B cell (primary cell): ENCODE results near the gene FGFR2. TPM values are rescaled to one million over a fixed set of nuclear protein-coding genes. Genes with fewer than 3 reads are reported as not detected.
"Not testable (repeated sequence)": the region's sequence is repeated elsewhere in the genome, so short reads cannot be mapped to it uniquely, and the experiment has no call there.

Experiments used
- ATAC-seq: fragments of 200-7000 bp; cut with Tn5 transposase; one replicate; pipeline ENCODE4 v1.10.0; 2021; ENCODE audit warnings: low read depth, mild to moderate bottlenecking, moderate number of reproducible peaks, moderate library complexity
- CTCF ChIA-PET: fragments of 350-600 bp; sonication (Branson Sonifier 250); formaldehyde crosslinking; loops from one replicate; lab custom pipeline; 2021; ENCODE audit warnings: antibody characterized with exemption, inconsistent platforms; lab: Charles Lee
- POLR2A ChIA-PET: fragments of 350-600 bp; sonication (Branson Sonifier 250); formaldehyde crosslinking; loops from one replicate; lab custom pipeline; 2021; ENCODE audit warnings: antibody characterized with exemption; lab: Charles Lee
- DNase-seq: peaks from one replicate; pipeline ENCODE4 v3.0.0; 2013
- H2AFZ ChIP-seq: 2 replicates; pipeline ENCODE4 v1.6.1; 2012; ENCODE audit warnings: mild to moderate bottlenecking, low read depth, low read length; ENCODE audit not compliant: insufficient read depth, poor library complexity, severe bottlenecking
- H3K27ac ChIP-seq, 2 donors: 1 replicate in 1 of 2; 2 replicates in 1 of 2; pipeline ENCODE4 v1.5.1; 2012 to 2013; ENCODE audit warnings: low read length in 2 of 2, mild to moderate bottlenecking in 2 of 2, moderate library complexity in 1 of 2
- H3K27me3 ChIP-seq, 4 experiments: fragments of 200-600 bp in 1 of 4; sonication (generic) in 1 of 4; replicated peaks in 1 of 4; 1 replicate in 2 of 4; 2 replicates in 2 of 4; pipeline versions ENCODE4 v1.6.1 to v1.7.0; 2013 to 2016; ENCODE audit warnings: low read length in 3 of 4, mild to moderate bottlenecking in 2 of 4, mixed read lengths in 1 of 4, moderate library complexity in 1 of 4; ENCODE audit not compliant: insufficient read depth in 4 of 4, control insufficient read depth in 3 of 4; ENCODE audit errors: control extremely low read depth in 1 of 4
- H3K36me3 ChIP-seq, 2 experiments: replicated peaks in 1 of 2; 1 replicate in 1 of 2; 2 replicates in 1 of 2; pipeline versions ENCODE4 v1.6.1 to v1.7.1; 2013; ENCODE audit warnings: low read length in 1 of 2; ENCODE audit not compliant: insufficient read depth in 2 of 2, control insufficient read depth in 1 of 2; ENCODE audit errors: control extremely low read depth in 1 of 2, extremely low read depth in 1 of 2
- H3K4me1 ChIP-seq, 2 donors: fragments of 200-600 bp in 1 of 2; sonication (generic) in 1 of 2; 1 replicate in 1 of 2; 2 replicates in 1 of 2; pipeline versions ENCODE4 v1.5.1 to v1.6.1; 2013 to 2017; ENCODE audit warnings: low read length in 2 of 2; ENCODE audit not compliant: control insufficient read depth in 2 of 2, insufficient read depth in 2 of 2
- H3K4me2 ChIP-seq: replicated peaks from 2 replicates; pipeline ENCODE3; 2012; ENCODE audit warnings: mild to moderate bottlenecking, low read depth, low read length; ENCODE audit not compliant: poor library complexity, severe bottlenecking
- H3K4me3 ChIP-seq, 5 experiments: fragments of 200-600 bp in 1 of 5; sonication (generic) in 1 of 5; 1 replicate in 3 of 5; 2 replicates in 2 of 5; pipeline versions ENCODE4 v1.5.1 to v1.7.0; 2011 to 2016; ENCODE audit warnings: low read length in 4 of 5, mild to moderate bottlenecking in 4 of 5, low read depth in 2 of 5, control low read depth in 1 of 5, moderate library complexity in 1 of 5; ENCODE audit not compliant: insufficient read depth in 1 of 5; ENCODE audit errors: control extremely low read depth in 1 of 5, extremely low read depth in 1 of 5
- H3K79me2 ChIP-seq: fragments of 200-600 bp; sonication (generic); one replicate; pipeline ENCODE4 v1.6.0; 2016; ENCODE audit warnings: low read length; ENCODE audit not compliant: control insufficient read depth, insufficient read depth
- H3K9ac ChIP-seq: fragments of 200-600 bp; sonication (generic); 2 replicates; pipeline ENCODE4 v1.6.1; 2017; ENCODE audit warnings: mild to moderate bottlenecking, low read length, moderate library complexity
- H3K9me3 ChIP-seq, 3 donors: one replicate each; pipeline versions ENCODE4 v1.6.1 to v1.7.1; 2013; ENCODE audit warnings: low read length in 2 of 3; ENCODE audit not compliant: control insufficient read depth in 2 of 3, insufficient read depth in 1 of 3; ENCODE audit errors: control extremely low read depth in 1 of 3
- H4K20me1 ChIP-seq: 2 replicates; pipeline ENCODE4 v1.6.0; 2012; ENCODE audit warnings: mild to moderate bottlenecking, low read length; ENCODE audit not compliant: insufficient read depth, control insufficient read depth, poor library complexity, severe bottlenecking
- H3K27ac Mint-ChIP-seq: one replicate; pipeline ENCODE4 v1.8.0; 2021; ENCODE audit warnings: mixed read lengths
- H3K27me3 Mint-ChIP-seq: one replicate; pipeline ENCODE4 v1.8.0; 2021; ENCODE audit warnings: mixed read lengths
- H3K4me1 Mint-ChIP-seq: one replicate; pipeline ENCODE4 v1.8.0; 2021; ENCODE audit warnings: mixed read lengths
- H3K4me3 Mint-ChIP-seq: one replicate; pipeline ENCODE4 v1.8.0; 2021; ENCODE audit warnings: mixed read lengths
- H3K9me3 Mint-ChIP-seq: one replicate; pipeline ENCODE4 v1.8.0; 2022; ENCODE audit warnings: mixed read lengths; ENCODE audit not compliant: insufficient read depth
- EZH2 ChIP-seq: IDR thresholded peaks from 2 replicates; pipeline ENCODE4 v1.6.1; 2012; ENCODE audit warnings: borderline replicate concordance, low read depth, mild to moderate bottlenecking, moderate library complexity, low read length; ENCODE audit not compliant: insufficient read depth, poor library complexity, severe bottlenecking
- WGBS: methylation state at CpG from one replicate; pipeline ENCODE4 v1.1.5; 2013; ENCODE audit warnings: missing lambda C conversion rate; ENCODE audit not compliant: insufficient coverage; 5-methylcytosine and 5-hydroxymethylcytosine counted together
- intact Hi-C: fragments of 100-400 bp; cut with micrococcal nuclease; formaldehyde crosslinking; loops from one replicate; pipeline ENCODE4 v1.10.0; 2022
- polyA plus RNA-seq: library from polyadenylated mRNA; depleted of rRNA; stranded (reverse); fragments of >200 nt; gene quantifications from 2 replicates; pipeline ENCODE4 v1.2.3, GENCODE V29; 2012
- total RNA-seq, 2 donors: library from RNA; stranded (reverse); fragments of 120-200 nt in 1 of 2; gene quantifications; 1 replicate in 1 of 2; 2 replicates in 1 of 2; pipeline versions ENCODE4 v1.2.3 to v1.2.4, GENCODE V29; 2013 to 2022
- TF ChIP-seq, protein P1 (sequence below): fragments of 200-600 bp; IDR thresholded peaks from one replicate; pipeline ENCODE4 v1.8.0; 2022; ENCODE audit warnings: antibody characterized with exemption, mild to moderate bottlenecking

The FGFR2 gene
- total and polyA plus RNA-seq, 2 donors (not counting 1 experiment from before 2014, with no cell fraction given) = not detected

GRCh38 chr10:121521794-121522556, 76.3 kb downstream of the FGFR2 start:
- no peaks in the 10 kb centered on the region for H3K27me3 ChIP-seq
- H4K20me1 ChIP-seq = no peaks in the 10 kb centered on the region
- peaks cover 0 to 3% (median 0%) of the 10 kb centered on the region in 3 donors for H3K9me3 ChIP-seq
- no peak overlapping the region for H3K9ac ChIP-seq
- H3K4me2 ChIP-seq = no peak overlapping the region
- intact Hi-C loops = no loop called here
- no peak overlapping the region for H3K4me3 ChIP-seq
- Mint-ChIP-seq H3K4me3 (no peak overlapping the region), H3K27me3 (no peaks in the 10 kb centered on the region), H3K4me1 (no peaks in the 10 kb centered on the region), H3K9me3 (no peaks in the 10 kb centered on the region), H3K27ac (no peak overlapping the region)
- WGBS = 81% methylated on average over 6 of the region's 11 CpGs
- ChIA-PET POLR2A (no interaction called here), CTCF (no interaction called here)
- no peak overlapping the region for H3K27ac ChIP-seq
- DNase-seq = no peak
- H3K36me3 ChIP-seq = no peaks in the 10 kb centered on the region
- ATAC-seq = no peak
- no peaks in the 10 kb centered on the region for H3K79me2 ChIP-seq
- TF ChIP-seq, protein P1, sequence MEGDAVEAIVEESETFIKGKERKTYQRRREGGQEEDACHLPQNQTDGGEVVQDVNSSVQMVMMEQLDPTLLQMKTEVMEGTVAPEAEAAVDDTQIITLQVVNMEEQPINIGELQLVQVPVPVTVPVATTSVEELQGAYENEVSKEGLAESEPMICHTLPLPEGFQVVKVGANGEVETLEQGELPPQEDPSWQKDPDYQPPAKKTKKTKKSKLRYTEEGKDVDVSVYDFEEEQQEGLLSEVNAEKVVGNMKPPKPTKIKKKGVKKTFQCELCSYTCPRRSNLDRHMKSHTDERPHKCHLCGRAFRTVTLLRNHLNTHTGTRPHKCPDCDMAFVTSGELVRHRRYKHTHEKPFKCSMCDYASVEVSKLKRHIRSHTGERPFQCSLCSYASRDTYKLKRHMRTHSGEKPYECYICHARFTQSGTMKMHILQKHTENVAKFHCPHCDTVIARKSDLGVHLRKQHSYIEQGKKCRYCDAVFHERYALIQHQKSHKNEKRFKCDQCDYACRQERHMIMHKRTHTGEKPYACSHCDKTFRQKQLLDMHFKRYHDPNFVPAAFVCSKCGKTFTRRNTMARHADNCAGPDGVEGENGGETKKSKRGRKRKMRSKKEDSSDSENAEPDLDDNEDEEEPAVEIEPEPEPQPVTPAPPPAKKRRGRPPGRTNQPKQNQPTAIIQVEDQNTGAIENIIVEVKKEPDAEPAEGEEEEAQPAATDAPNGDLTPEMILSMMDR = no peak
- no peak for TF ChIP-seq EZH2
- H2AFZ ChIP-seq = no peak overlapping the region
- H3K4me1 ChIP-seq = no peaks in the 10 kb centered on the region

DNA sequence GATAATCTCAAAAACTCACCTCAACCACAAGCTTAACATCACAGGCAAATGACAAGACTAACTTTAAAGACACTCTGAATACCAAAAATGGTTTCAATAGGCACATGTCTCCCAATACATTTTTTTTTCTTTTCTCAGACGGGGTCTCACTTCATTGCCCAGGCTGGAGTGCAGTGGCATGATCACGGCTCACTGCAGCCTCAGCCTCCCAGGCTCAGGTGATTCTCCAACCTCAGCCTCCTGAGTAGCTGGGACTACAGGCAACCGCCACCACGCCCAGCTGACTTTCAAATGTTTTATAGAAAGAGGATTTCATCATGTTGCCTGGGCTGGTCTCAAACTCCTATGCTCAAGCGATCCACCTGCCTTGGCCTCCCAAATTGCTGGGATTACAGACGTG, 77.7 kb downstream of the FGFR2 start:
- H3K9ac ChIP-seq, intact Hi-C loops, H3K4me3 Mint-ChIP-seq, POLR2A ChIA-PET, H3K4me1 ChIP-seq, H3K79me2 ChIP-seq, H4K20me1 ChIP-seq, H3K4me2 ChIP-seq, H3K27me3 ChIP-seq, H3K27ac ChIP-seq, H3K36me3 ChIP-seq, H2AFZ ChIP-seq, H3K9me3 Mint-ChIP-seq, H3K9me3 ChIP-seq, CTCF ChIA-PET, H3K4me1 Mint-ChIP-seq, ATAC-seq, H3K4me3 ChIP-seq, H3K27ac Mint-ChIP-seq, H3K27me3 Mint-ChIP-seq, DNase-seq: not testable (repeated sequence)
- WGBS = 85% methylated on average over 5 of the region's 6 CpGs
